ENCODE measurements around the gene TAOK2. TPM values are rescaled to one million over a fixed set of nuclear protein-coding genes. Genes with fewer than 3 reads are reported as not detected.

The TAOK2 gene
- total and polyA plus RNA-seq, 2 of the 13 experiments (the other 11 are each of a cell fraction or from before 2014, with no cell fraction given), result 17.4 to 43.2 TPM

- TF ChIP-seq RBM39 (IDR thresholded peaks at IDR 0.05; ENCODE audit: low read depth, low read length, poor library complexity, severe bottlenecking), result peak; percentile 2
- no peak for TF ChIP-seq ZNF569 (CRISPR knock-in tag; IDR thresholded peaks at IDR 0.05; ENCODE audit: borderline replicate concordance)
- no peak for TF ChIP-seq FOXK2 (IDR thresholded peaks at IDR 0.05)
- no peak for TF ChIP-seq FOXM1 (CRISPR knock-in tag; IDR thresholded peaks at IDR 0.05)
- no peak; the same call in 1 of the 2 replicates for TF ChIP-seq RXRA (CRISPR knock-in tag; IDR thresholded peaks at IDR 0.05)
- no peak for TF ChIP-seq ZFP41 (CRISPR knock-in tag; IDR thresholded peaks at IDR 0.05; ENCODE audit: borderline replicate concordance)
- no peak for TF ChIP-seq ZFX (CRISPR knock-in tag; IDR thresholded peaks at IDR 0.05; ENCODE audit: low read depth)
- TF ChIP-seq, protein P1, sequence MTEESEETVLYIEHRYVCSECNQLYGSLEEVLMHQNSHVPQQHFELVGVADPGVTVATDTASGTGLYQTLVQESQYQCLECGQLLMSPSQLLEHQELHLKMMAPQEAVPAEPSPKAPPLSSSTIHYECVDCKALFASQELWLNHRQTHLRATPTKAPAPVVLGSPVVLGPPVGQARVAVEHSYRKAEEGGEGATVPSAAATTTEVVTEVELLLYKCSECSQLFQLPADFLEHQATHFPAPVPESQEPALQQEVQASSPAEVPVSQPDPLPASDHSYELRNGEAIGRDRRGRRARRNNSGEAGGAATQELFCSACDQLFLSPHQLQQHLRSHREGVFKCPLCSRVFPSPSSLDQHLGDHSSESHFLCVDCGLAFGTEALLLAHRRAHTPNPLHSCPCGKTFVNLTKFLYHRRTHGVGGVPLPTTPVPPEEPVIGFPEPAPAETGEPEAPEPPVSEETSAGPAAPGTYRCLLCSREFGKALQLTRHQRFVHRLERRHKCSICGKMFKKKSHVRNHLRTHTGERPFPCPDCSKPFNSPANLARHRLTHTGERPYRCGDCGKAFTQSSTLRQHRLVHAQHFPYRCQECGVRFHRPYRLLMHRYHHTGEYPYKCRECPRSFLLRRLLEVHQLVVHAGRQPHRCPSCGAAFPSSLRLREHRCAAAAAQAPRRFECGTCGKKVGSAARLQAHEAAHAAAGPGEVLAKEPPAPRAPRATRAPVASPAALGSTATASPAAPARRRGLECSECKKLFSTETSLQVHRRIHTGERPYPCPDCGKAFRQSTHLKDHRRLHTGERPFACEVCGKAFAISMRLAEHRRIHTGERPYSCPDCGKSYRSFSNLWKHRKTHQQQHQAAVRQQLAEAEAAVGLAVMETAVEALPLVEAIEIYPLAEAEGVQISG (CRISPR knock-in tag; IDR thresholded peaks at IDR 0.05), result no peak
- TF ChIP-seq ZMAT5 (CRISPR knock-in tag; IDR thresholded peaks at IDR 0.05; ENCODE audit: borderline replicate concordance, low read depth), result no peak
- TF ChIP-seq ZNF24 (IDR thresholded peaks at IDR 0.05), result no peak
- TF ChIP-seq, protein P2, sequence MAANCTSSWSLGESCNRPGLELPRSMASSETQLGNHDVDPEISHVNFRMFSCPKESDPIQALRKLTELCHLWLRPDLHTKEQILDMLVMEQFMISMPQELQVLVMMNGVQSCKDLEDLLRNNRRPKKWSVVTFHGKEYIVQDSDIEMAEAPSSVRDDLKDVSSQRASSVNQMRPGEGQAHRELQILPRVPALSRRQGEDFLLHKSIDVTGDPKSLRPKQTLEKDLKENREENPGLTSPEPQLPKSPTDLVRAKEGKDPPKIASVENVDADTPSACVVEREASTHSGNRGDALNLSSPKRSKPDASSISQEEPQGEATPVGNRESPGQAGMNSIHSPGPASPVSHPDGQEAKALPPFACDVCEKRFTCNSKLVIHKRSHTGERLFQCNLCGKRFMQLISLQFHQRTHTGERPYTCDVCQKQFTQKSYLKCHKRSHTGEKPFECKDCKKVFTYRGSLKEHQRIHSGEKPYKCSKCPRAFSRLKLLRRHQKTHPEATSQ (CRISPR knock-in tag; IDR thresholded peaks at IDR 0.05; ENCODE audit: borderline replicate concordance), result no peak
- TF ChIP-seq ZNF563 (CRISPR knock-in tag; IDR thresholded peaks at IDR 0.05), result peak; percentile 46; the same call in 1 of the 2 replicates
- no peak for TF ChIP-seq ZNF576 (CRISPR knock-in tag; IDR thresholded peaks at IDR 0.05)
- TF ChIP-seq, protein P3, sequence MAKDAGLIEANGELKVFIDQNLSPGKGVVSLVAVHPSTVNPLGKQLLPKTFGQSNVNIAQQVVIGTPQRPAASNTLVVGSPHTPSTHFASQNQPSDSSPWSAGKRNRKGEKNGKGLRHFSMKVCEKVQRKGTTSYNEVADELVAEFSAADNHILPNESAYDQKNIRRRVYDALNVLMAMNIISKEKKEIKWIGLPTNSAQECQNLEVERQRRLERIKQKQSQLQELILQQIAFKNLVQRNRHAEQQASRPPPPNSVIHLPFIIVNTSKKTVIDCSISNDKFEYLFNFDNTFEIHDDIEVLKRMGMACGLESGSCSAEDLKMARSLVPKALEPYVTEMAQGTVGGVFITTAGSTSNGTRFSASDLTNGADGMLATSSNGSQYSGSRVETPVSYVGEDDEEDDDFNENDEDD (CRISPR knock-in tag; IDR thresholded peaks at IDR 0.05; ENCODE audit: borderline replicate concordance), result 0 out of 2 replicates have a peak, but pooled peaks have one; percentile 10
- no peak for TF ChIP-seq ZNF747 (CRISPR knock-in tag; IDR thresholded peaks at IDR 0.05; ENCODE audit: borderline replicate concordance)
- TF ChIP-seq PATZ1 (CRISPR knock-in tag; IDR thresholded peaks at IDR 0.05), result no peak
- TF ChIP-seq NR2F1 (CRISPR knock-in tag; IDR thresholded peaks at IDR 0.05), result no peak
- TF ChIP-seq ZNF101 (CRISPR knock-in tag; IDR thresholded peaks at IDR 0.05; ENCODE audit: borderline replicate concordance, low read depth), result no peak
- TF ChIP-seq ETV6 (CRISPR knock-in tag; conservative IDR thresholded peaks at IDR 0.05), result 0 out of 2 replicates have a peak, but pooled peaks have one; percentile 14
- no peak for TF ChIP-seq ZNF30 (CRISPR knock-in tag; IDR thresholded peaks at IDR 0.05)
- TF ChIP-seq PITX1 (CRISPR knock-in tag; IDR thresholded peaks at IDR 0.05), result no peak
Measured at GRCh38 chr16:29974291-29975133, 844 bp downstream of the TAOK2 start (continued).

Measured in HepG2 (cell line).